OCI-LY7 (cell line): ENCODE results near the gene PPP1R10. TPM values are rescaled to one million over a fixed set of nuclear protein-coding genes. Genes with fewer than 3 reads are reported as not detected.

Experiments used
- BruUV-seq: library from RNA; stranded (reverse); fragments of 400-500 nt; replicated peaks from 2 replicates; lab custom pipeline; 2021; lab: Mats Ljungman, UMichigan
- CTCF ChIA-PET: fragments of 300-600 bp; sonication (Branson Sonifier 250); formaldehyde crosslinking; loops from one replicate; lab custom pipeline; 2022; ENCODE audit warnings: antibody characterized with exemption; ENCODE audit not compliant: unreplicated experiment; lab: Charles Lee
- POLR2A ChIA-PET: fragments of 300-600 bp; sonication (Branson Sonifier 250); formaldehyde crosslinking; loops from one replicate; lab custom pipeline; 2022; ENCODE audit warnings: antibody characterized with exemption; lab: Charles Lee
- DNase-seq: peaks from one replicate; pipeline ENCODE4 v3.0.0-alpha.2; 2015; ENCODE audit warnings: low spot score
- H2AFZ ChIP-seq: fragments of 200-600 bp; sonication (generic), shearing (Covaris generic); 2 replicates; pipeline ENCODE4 v1.6.1; 2014; ENCODE audit warnings: mild to moderate bottlenecking, antibody characterized with exemption, low read length, moderate library complexity
- H3K27ac ChIP-seq: fragments of 200-600 bp; sonication (generic); 2 replicates; pipeline ENCODE4 v1.5.1; 2014; ENCODE audit warnings: mixed run types, low read depth, mild to moderate bottlenecking, moderate library complexity, low read length, inconsistent platforms; ENCODE audit not compliant: poor library complexity, severe bottlenecking
- H3K36me3 ChIP-seq: fragments of 200-600 bp; sonication (generic); 2 replicates; pipeline ENCODE4 v1.6.1; 2014; ENCODE audit warnings: mild to moderate bottlenecking, antibody characterized with exemption, low read length, moderate library complexity, mixed read lengths; ENCODE audit not compliant: insufficient read depth
- H3K4me1 ChIP-seq: fragments of 200-600 bp; sonication (generic); 2 replicates; pipeline ENCODE4 v1.5.1; 2014; ENCODE audit warnings: mild to moderate bottlenecking, low read length; ENCODE audit not compliant: insufficient read depth, poor library complexity, severe bottlenecking
- H3K4me2 ChIP-seq: fragments of 200-600 bp; sonication (generic); 2 replicates; pipeline ENCODE4 v1.6.1; 2014; ENCODE audit warnings: mild to moderate bottlenecking, low read length
- H3K4me3 ChIP-seq: fragments of 200-600 bp; sonication (generic); 2 replicates; pipeline ENCODE4 v1.5.1; 2014; ENCODE audit warnings: mild to moderate bottlenecking, low read depth, low read length; ENCODE audit not compliant: poor library complexity, severe bottlenecking
- H3K79me2 ChIP-seq: fragments of 200-600 bp; sonication (generic); 2 replicates; pipeline ENCODE4 v1.6.1; 2016; ENCODE audit warnings: low read depth, mild to moderate bottlenecking, low read length, moderate library complexity, mixed read lengths; ENCODE audit not compliant: insufficient read depth
- H3K9me2 ChIP-seq: fragments of 200-600 bp; sonication (generic); 2 replicates; pipeline ENCODE4 v1.6.1; 2016; ENCODE audit warnings: mild to moderate bottlenecking, low read length, mixed read lengths; ENCODE audit not compliant: insufficient read depth
- H3K9me3 ChIP-seq: fragments of 200-600 bp; sonication (generic); 2 replicates; pipeline ENCODE4 v1.6.1; 2014; ENCODE audit warnings: mild to moderate bottlenecking, mixed run types, low read length, mixed read lengths
- H4K20me1 ChIP-seq: fragments of 200-600 bp; sonication (generic); 2 replicates; pipeline ENCODE4 v1.6.1; 2014; ENCODE audit warnings: mild to moderate bottlenecking, antibody characterized with exemption, low read length, moderate library complexity, mixed read lengths; ENCODE audit not compliant: insufficient read depth
- CTCF ChIP-seq: fragments of 200-600 bp; sonication (generic); conservative IDR thresholded peaks from 2 replicates; pipeline ENCODE4 v1.5.1; 2014; ENCODE audit warnings: mild to moderate bottlenecking, antibody characterized with exemption, low read length, moderate library complexity, mixed read lengths
- EZH2phosphoT487 ChIP-seq: fragments of 200-600 bp; sonication (generic); IDR thresholded peaks from 2 replicates; pipeline ENCODE4 v1.6.1; 2018; ENCODE audit warnings: low read depth, borderline replicate concordance, mild to moderate bottlenecking, mixed run types, antibody characterized with exemption, low read length, moderate library complexity, mixed read lengths
- intact Hi-C: fragments of 100-400 bp; cut with micrococcal nuclease; formaldehyde crosslinking; loops from one replicate; pipeline ENCODE4 v1.10.0; 2022; ENCODE audit not compliant: unreplicated experiment
- total RNA-seq, 2 experiments: library from RNA; depleted of rRNA in 1 of 2; stranded (reverse); fragments of >200 nt in 1 of 2; shearing (Covaris generic) in 1 of 2; gene quantifications; 2 replicates each; pipeline ENCODE4 v1.2.3, GENCODE V29; 2014 to 2022

Gene PPP1R10
- total RNA-seq, 2 experiments from 2014 or later: 126 to 155 TPM

GRCh38 chr6:30626484-30627366, 9.7 kb upstream of the PPP1R10 start, which contains the start of gene ATAT1:
TSS of gene ATAT1 (plus strand) at chr6:30626874.
- Histone ChIP-seq H4K20me1 (no peaks in the 10 kb centered on the region), H3K4me3 (peak within 1 kb of the TSS; percentile 87), H3K27ac (peak within 1 kb of the TSS; percentile 32), H3K79me2 (no peaks in the 10 kb centered on the region), H3K4me2 (peak within 1 kb of the TSS; percentile 99), H2AFZ (peak within 1 kb of the TSS; percentile 80), H3K9me2 (no peaks in the 10 kb centered on the region), H3K4me1 (peaks cover 15% of the 10 kb centered on the region), H3K36me3 (peaks cover 63% of the 10 kb centered on the region), H3K9me3 (no peaks in the 10 kb centered on the region)
- intact Hi-C loops: loop anchor here (2.0 kb wide), 1 partner anchor 46 kb away; the partner anchor contains the start of gene DHX16
- ChIA-PET POLR2A (interaction anchor here (1.0 to 1.6 kb wide), 2 partner anchors 14 to 15 kb away, joined by 3 to 5 read pairs; no protein-coding TSS in a partner anchor), CTCF (interaction anchor here (0.6 kb wide), 1 partner anchor 102 kb away, joined by 3 read pairs; no protein-coding TSS in a partner anchor)
- peak; percentile 87 for DNase-seq
- peak; percentile 69 for TF ChIP-seq CTCF
- TF ChIP-seq EZH2phosphoT487: no peak
- BruUV-seq: TSS peak; percentile 36

GRCh38 chr6:30625511-30625910, 8.5 kb upstream of the PPP1R10 start:
- TF ChIP-seq EZH2phosphoT487: no peak
- TF ChIP-seq CTCF: no peak
- ChIA-PET CTCF (no interaction called here), POLR2A (interaction anchor here (0.7 to 1.6 kb wide), 2 partner anchors 13 to 24 kb away, joined by 3 read pairs; no protein-coding TSS in a partner anchor)
- intact Hi-C loops: no loop called here
- Histone ChIP-seq H2AFZ (no peak overlapping the region), H3K4me2 (no peak overlapping the region), H3K4me3 (no peak overlapping the region), H3K9me3 (no peaks in the 10 kb centered on the region), H3K27ac (no peak overlapping the region), H3K4me1 (peaks cover 15% of the 10 kb centered on the region), H3K9me2 (no peaks in the 10 kb centered on the region), H4K20me1 (no peaks in the 10 kb centered on the region), H3K79me2 (no peaks in the 10 kb centered on the region), H3K36me3 (peaks cover 76% of the 10 kb centered on the region)
- DNase-seq: no peak
- no TSS peak for BruUV-seq
